Renal cortex interstitium (tissue), 11 donors: Measurements from ENCODE around the gene CALML4. TPM values are rescaled to one million over a fixed set of nuclear protein-coding genes. Genes with fewer than 3 reads are reported as not detected.

Experiments used
- DNase-seq, 11 donors: peaks; one replicate each; pipeline ENCODE4 v3.0.0-alpha.2; 2013; ENCODE audit warnings: low read depth in 9 of 11, low spot score in 4 of 11; ENCODE audit errors: extremely low read depth in 1 of 11
- polyA plus RNA-seq, 3 donors: library from polyadenylated mRNA; unstranded; fragments of 120-200 nt; gene quantifications; one replicate each; pipeline ENCODE4 v1.2.1, GENCODE V29; 2013; ENCODE audit not compliant: insufficient read length in 3 of 3

The CALML4 gene
- polyA plus RNA-seq, 3 donors, result 35.3 to 39.0 (median 37.2) TPM

DNA sequence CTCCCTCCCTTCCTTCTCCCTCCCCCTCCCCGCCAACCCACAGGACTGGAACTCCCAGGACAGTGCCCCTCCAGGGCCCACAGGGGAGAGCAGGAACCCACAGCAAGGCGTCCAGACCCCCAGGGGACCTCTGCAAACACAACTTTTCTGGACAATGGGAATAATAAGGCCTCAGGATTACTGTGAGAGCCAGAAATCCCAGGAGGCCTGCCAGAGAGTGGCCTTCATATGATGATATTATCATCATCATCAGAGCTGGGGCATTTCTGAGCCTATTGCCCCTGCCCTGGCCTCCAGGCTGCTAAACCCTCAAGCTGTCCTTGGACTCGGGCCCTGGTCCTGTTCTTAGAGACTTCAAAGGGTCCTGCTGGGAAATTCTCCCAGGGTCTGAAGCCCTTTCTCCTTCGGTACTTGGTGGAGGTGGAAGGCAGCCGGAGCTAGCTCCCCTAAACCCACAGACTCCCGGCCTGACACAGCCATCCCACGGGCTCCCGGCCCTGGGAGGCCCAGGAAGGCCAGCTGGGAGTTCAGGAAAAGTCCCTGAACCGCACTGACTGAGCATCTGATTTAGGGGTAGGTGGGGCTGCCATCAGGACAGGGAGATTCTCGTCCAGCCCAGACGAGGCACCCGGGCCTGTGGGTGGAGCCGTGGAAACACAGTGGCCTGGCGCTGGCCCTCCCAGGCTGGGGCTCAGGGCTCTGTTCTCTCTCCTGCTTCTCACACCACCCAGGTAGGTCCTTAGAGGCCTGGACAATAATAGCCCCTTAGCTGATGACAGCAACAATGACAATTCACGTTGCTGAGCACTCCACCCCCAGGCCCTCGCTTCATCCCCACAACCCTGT lies 4.9 kb downstream of the CALML4 start:
- DNase-seq, result no peak

GRCh38 chr15:68199340-68199739 lies 5.8 kb downstream of the CALML4 start:
- no peak for DNase-seq

GRCh38 chr15:68197661-68198437 lies 7.3 kb downstream of the CALML4 start:
- no peak for DNase-seq

DNA sequence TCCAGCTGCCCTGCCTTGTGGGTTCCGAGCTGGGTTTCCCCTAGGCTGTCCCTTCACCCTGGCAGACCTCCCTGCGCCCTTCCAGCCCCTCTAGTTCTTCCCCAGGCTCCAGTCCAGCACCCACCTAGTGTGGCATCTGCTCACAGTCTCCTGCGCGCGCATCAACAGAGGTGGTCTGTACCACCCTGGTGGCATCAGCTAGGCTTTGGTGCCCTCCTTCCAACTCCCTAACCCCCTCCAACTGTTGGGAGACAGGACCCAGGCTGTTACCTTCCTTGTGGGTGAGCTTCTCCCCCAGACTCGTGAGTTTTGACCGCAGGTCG lies 8.0 kb downstream of the CALML4 start:
- no peak for DNase-seq

- DNase-seq, result no peak
Observed at GRCh38 chr15:68196445-68197169, 8.5 kb downstream of the CALML4 start.

- no peak for DNase-seq
Observed at GRCh38 chr15:68195336-68196112, 9.6 kb downstream of the CALML4 start.

GRCh38 chr15:68192804-68193486 lies 12.2 kb downstream of the CALML4 start:
- peak in 1 of 11 donors; percentile 32 for DNase-seq

DNA sequence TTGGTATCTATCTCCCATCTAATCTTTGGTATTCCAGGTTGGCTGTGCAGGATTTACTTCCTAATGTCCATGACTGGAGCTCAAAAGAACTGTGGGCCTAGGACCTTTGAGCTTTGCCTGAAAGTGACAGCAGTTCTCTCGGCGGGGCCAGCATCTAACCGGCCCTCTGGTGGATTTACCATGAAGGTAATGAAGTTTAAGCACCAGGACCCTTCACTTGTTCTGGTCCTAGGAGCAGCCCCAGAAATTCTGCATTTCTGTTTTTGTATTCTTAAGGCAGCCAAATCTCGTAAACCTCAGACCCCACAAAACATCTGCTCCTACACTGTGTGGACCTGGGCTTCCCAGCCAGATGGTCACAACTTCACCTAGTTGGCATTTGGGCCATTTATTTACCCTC lies 13.0 kb downstream of the CALML4 start:
- no peak for DNase-seq

- DNase-seq, result no peak
Observed at GRCh38 chr15:68191555-68191954, 13.6 kb downstream of the CALML4 start.

DNA sequence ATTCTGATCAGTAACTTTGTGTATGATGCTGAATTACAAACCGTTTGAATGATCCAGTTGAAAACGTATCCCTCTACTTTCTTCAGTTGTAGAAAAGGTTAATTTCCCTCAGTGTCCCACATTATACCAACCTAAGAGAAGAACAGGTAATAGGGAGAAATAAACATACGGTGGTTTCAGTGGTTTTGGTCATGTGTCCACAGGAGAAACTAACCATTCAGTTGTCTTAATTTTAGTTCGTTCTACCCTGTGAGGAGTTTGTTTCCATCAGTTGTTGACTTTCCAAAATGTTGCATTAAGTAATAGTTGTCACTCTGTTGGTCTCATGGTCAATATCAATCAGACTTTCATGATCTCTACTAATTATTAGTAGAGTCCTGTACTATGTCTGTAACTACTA lies 15.1 kb downstream of the CALML4 start:
- no peak for DNase-seq

- no peak for DNase-seq
Observed at GRCh38 chr15:68188647-68189046, 16.5 kb downstream of the CALML4 start.

GRCh38 chr15:68187559-68187958 lies 17.6 kb downstream of the CALML4 start:
- no peak for DNase-seq

DNA sequence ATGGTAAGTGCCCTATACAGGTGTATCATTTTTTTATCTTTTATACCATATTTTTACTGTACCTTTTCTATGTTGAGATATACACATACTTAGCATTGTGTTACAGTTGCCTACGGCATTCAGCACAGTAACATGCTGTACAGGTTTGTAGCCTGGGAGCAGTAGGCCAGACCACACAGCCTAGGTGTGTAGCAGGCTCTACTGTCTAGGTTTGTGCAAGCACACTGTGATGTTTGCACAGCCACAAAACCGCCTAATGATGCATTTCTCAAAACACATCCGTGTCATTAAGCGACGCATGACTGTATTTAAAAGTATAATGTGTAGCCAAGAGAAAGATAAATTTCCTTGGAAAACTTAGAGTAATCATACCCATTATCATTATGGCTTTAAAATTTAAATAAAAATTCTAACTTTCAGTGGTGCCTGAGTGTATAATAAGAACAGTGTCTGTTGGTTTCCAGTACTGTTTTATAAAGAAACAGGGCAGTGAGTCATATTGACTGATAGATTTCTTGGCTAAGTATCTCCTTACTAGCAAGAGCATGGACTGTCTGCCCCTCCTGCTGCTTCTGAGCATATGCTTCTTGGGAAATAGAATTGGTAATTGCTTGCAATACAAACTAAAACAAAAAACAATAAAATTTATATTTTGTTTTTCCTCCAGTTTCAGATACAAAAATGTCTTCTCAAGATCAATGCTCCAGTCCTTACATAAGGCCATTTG lies 18.3 kb downstream of the CALML4 start:
- no peak for DNase-seq

- DNase-seq, result no peak
Observed at GRCh38 chr15:68184616-68185480, 20.3 kb downstream of the CALML4 start.

GRCh38 chr15:68183616-68184315 lies 21.4 kb downstream of the CALML4 start:
- DNase-seq, result no peak

DNA sequence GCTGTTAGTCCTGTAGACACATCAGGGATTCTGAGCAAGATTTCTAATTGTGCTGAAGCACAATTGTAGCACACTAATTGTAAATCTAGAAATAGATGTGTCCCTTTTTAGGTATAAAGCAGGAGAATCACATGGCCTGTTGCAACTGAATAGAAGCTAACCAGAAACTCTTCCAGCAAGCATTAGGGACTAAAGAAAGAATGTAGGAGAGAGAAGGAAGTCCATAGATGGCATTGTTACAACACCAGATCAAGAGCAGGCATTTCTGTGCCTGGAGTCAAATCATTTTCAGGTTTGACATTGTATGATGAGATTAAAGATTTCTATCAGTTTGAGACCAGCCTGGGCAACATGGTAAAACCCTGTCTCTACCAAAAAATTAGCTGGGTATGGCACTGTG lies 27.4 kb downstream of the CALML4 start:
- DNase-seq, result no peak
